A673 (cell line): ENCODE data around the gene RIC8B. TPM values are rescaled to one million over a fixed set of nuclear protein-coding genes. Genes with fewer than 3 reads are reported as not detected.
A peak's percentile ranks its signal among the peaks of the same experiment; 100 is the strongest.
"Not testable (repeated sequence)": the region's sequence is repeated elsewhere in the genome, so short reads cannot be mapped to it uniquely, and the experiment has no call there.

Experiments
- BruUV-seq: library from RNA; stranded (reverse); fragments of 400-500 nt; replicated peaks from 2 replicates; lab custom pipeline; 2021; lab: Mats Ljungman, UMichigan
- CTCF ChIA-PET: fragments of 300-600 bp; sonication (Branson Sonifier 250); formaldehyde crosslinking; loops from one replicate; lab custom pipeline; 2022; ENCODE audit warnings: antibody characterized with exemption; lab: Charles Lee
- POLR2A ChIA-PET: fragments of 300-600 bp; sonication (Branson Sonifier 250); formaldehyde crosslinking; loops from one replicate; lab custom pipeline; 2022; ENCODE audit warnings: antibody characterized with exemption; ENCODE audit not compliant: low non-redundant PET; lab: Charles Lee
- DNase-seq: peaks from one replicate; pipeline ENCODE4 v3.0.0-alpha.2; 2015; ENCODE audit warnings: low spot score
- H3K27ac ChIP-seq: fragments of 200-600 bp; sonication (generic); 2 replicates; pipeline ENCODE4 v1.5.1; 2016; ENCODE audit warnings: mixed run types, low read depth, mild to moderate bottlenecking, mixed read lengths, antibody characterized with exemption, low read length; ENCODE audit not compliant: poor library complexity, severe bottlenecking
- H3K27me3 ChIP-seq: fragments of 200-600 bp; sonication (generic); replicated peaks from 2 replicates; pipeline ENCODE4 v1.6.1; 2017; ENCODE audit warnings: mixed run types, low read depth, mild to moderate bottlenecking, mixed read lengths, antibody characterized with exemption, low read length; ENCODE audit not compliant: insufficient read depth, poor library complexity
- H3K36me3 ChIP-seq: fragments of 200-600 bp; sonication (generic); 2 replicates; pipeline ENCODE4 v1.6.1; 2016; ENCODE audit warnings: mixed run types, mild to moderate bottlenecking, mixed read lengths, antibody characterized with exemption, low read length; ENCODE audit not compliant: insufficient read depth, poor library complexity, severe bottlenecking
- H3K4me1 ChIP-seq: fragments of 200-600 bp; sonication (generic); 2 replicates; pipeline ENCODE4 v1.6.1; 2017; ENCODE audit warnings: mixed run types, mild to moderate bottlenecking, mixed read lengths, antibody characterized with exemption, low read length; ENCODE audit not compliant: insufficient read depth, poor library complexity, severe bottlenecking
- H3K4me3 ChIP-seq: fragments of 200-600 bp; sonication (generic); 2 replicates; pipeline ENCODE4 v1.5.1; 2016; ENCODE audit warnings: low read depth, mixed run types, mild to moderate bottlenecking, mixed read lengths, low read length; ENCODE audit not compliant: poor library complexity, severe bottlenecking
- H3K9me3 ChIP-seq: fragments of 200-600 bp; sonication (generic); 2 replicates; pipeline ENCODE4 v1.6.1; 2016; ENCODE audit warnings: mixed run types, low read depth, mild to moderate bottlenecking, mixed read lengths, antibody characterized with exemption, low read length; ENCODE audit not compliant: poor library complexity, severe bottlenecking
- CTCF ChIP-seq: fragments of 300-800, 200-600 bp; sonication (generic); conservative IDR thresholded peaks from 2 replicates; pipeline ENCODE4 v1.5.1; 2017; ENCODE audit warnings: low read depth, mild to moderate bottlenecking, antibody characterized with exemption, low read length, moderate library complexity, mixed read lengths
- EZH2 ChIP-seq: fragments of 200-600 bp; sonication (generic); IDR thresholded peaks from 2 replicates; pipeline ENCODE4 v1.6.1; 2017; ENCODE audit warnings: borderline replicate concordance, low read depth, mild to moderate bottlenecking, mixed read lengths, antibody characterized with exemption, low read length; ENCODE audit not compliant: poor library complexity, severe bottlenecking
- intact Hi-C: fragments of 100-400 bp; cut with micrococcal nuclease; formaldehyde crosslinking; loops from one replicate; pipeline ENCODE4 v1.10.0; 2022; ENCODE audit not compliant: unreplicated experiment
- total RNA-seq: library from RNA; stranded (reverse); gene quantifications from 2 replicates; pipeline ENCODE4 v1.2.3, GENCODE V29; 2021

The RIC8B gene
- total RNA-seq, 1 experiment from 2014 or later = 21.3 TPM

GRCh38 chr12:106918746-106919145, 144.3 kb downstream of the RIC8B start:
- Histone ChIP-seq H3K9me3 (no peaks in the 10 kb centered on the region), H3K36me3 (no peaks in the 10 kb centered on the region), H3K27me3 (no peaks in the 10 kb centered on the region), H3K4me1 (peaks cover 7% of the 10 kb centered on the region), H3K27ac (no peak overlapping the region), H3K4me3 (no peak overlapping the region)
- peak; percentile 62 for DNase-seq
- BruUV-seq = no TSS peak
- CTCF ChIA-PET = interaction anchor here (0.5 to 2.2 kb wide), 8 partner anchors 37 to 607 kb away, joined by 3 to 14 read pairs (median 4); partner anchors contain the start of genes POLR3B and TMEM263
- intact Hi-C loops = loop anchor here (5.0 kb wide), 1 partner anchor 76 kb away; no protein-coding TSS in a partner anchor
- TF ChIP-seq EZH2 = no peak
- TF ChIP-seq CTCF = peak; percentile 79
- POLR2A ChIA-PET = no interaction called here

- H3K27me3 ChIP-seq = no peaks in the 10 kb centered on the region
- H3K36me3 ChIP-seq = no peaks in the 10 kb centered on the region
- BruUV-seq = no TSS peak
- POLR2A ChIA-PET = no interaction called here
- peak; percentile 72 for DNase-seq
- no peaks in the 10 kb centered on the region for H3K9me3 ChIP-seq
- peaks cover 7% of the 10 kb centered on the region for H3K4me1 ChIP-seq
- TF ChIP-seq CTCF = peak; percentile 83
- no peak for TF ChIP-seq EZH2
- intact Hi-C loops = loop anchor here (1.0 to 5.0 kb wide), 4 partner anchors 78 to 693 kb away; partner anchors contain the start of gene POLR3B
- H3K27ac ChIP-seq = no peak overlapping the region
- CTCF ChIA-PET = interaction anchor here (0.6 to 2.2 kb wide), 8 partner anchors 12 to 696 kb away, joined by 3 to 14 read pairs (median 4); partner anchors contain the start of gene POLR3B
- no peak overlapping the region for H3K4me3 ChIP-seq
Observed at GRCh38 chr12:106919910-106920544, 145.5 kb downstream of the RIC8B start.

- CTCF ChIA-PET, H3K27me3 ChIP-seq, H3K36me3 ChIP-seq, H3K4me3 ChIP-seq, POLR2A ChIA-PET, H3K27ac ChIP-seq, DNase-seq, BruUV-seq, H3K9me3 ChIP-seq, H3K4me1 ChIP-seq: not testable (repeated sequence)
- intact Hi-C loops = loop anchor here (2.0 kb wide), 2 partner anchors 565 to 695 kb away; partner anchors contain the start of gene POLR3B
Observed at GRCh38 chr12:106921976-106922375, 147.5 kb downstream of the RIC8B start.

- POLR2A ChIA-PET, CTCF ChIA-PET, intact Hi-C loops: not testable (repeated sequence)
Observed at GRCh38 chr12:106923594-106923993, 149.1 kb downstream of the RIC8B start.

More at GRCh38 chr12:106923594-106923993, 149.1 kb downstream of the RIC8B start:
- H3K36me3 ChIP-seq, H3K4me3 ChIP-seq, H3K9me3 ChIP-seq, H3K4me1 ChIP-seq, BruUV-seq, H3K27ac ChIP-seq, H3K27me3 ChIP-seq, DNase-seq: not testable (repeated sequence)
